Measurements from ENCODE around the gene CNBP. TPM values are rescaled to one million over a fixed set of nuclear protein-coding genes. Genes with fewer than 3 reads are reported as not detected.

Gene CNBP
- total RNA-seq, 1 experiment from 2014 or later = 353 TPM

- H4K20me1 ChIP-seq (ENCODE audit: insufficient read depth) = no peaks in the 10 kb centered on the region
- peak overlapping the region; percentile 51; the same call in 1 of the 2 replicates for H3K4me2 ChIP-seq (ENCODE audit: low read length)
- BruUV-seq (replicated peaks) = no TSS peak
- no peak overlapping the region for H3K9ac ChIP-seq (ENCODE audit: low read length)
- H3K9me2 ChIP-seq (ENCODE audit: insufficient read depth) = no peaks in the 10 kb centered on the region
- peak overlapping the region; percentile 76 for H3K27ac ChIP-seq (ENCODE audit: low read depth, low read length)
- no peaks in the 10 kb centered on the region for H3K27me3 ChIP-seq (ENCODE audit: insufficient read depth, low read length)
- DNase-seq (ENCODE audit: low read depth, low spot score) (no peak), ATAC-seq (no peak)
- H3K9me3 ChIP-seq (ENCODE audit: control insufficient read depth in 1 of 2, insufficient read depth in 1 of 2, low read depth in 1 of 2, low read length in 2 of 2) = no peaks in the 10 kb centered on the region
- intact Hi-C loops (cut with micrococcal nuclease) = no loop called here
- H3K4me1 ChIP-seq (ENCODE audit: control insufficient read depth in 1 of 2, insufficient read depth in 2 of 2, low read length in 2 of 2) = peaks cover 21 to 29% of the 10 kb centered on the region in 2 experiments
- no peak for TF ChIP-seq SP1 (IDR thresholded peaks at IDR 0.05; ENCODE audit: low read depth)
- no peak for TF ChIP-seq ZNF274 (IDR thresholded peaks at IDR 0.05; ENCODE audit: low read depth, low read length)
- no peak for TF ChIP-seq RAD21 (IDR thresholded peaks at IDR 0.05; ENCODE audit: low read depth)
- TF ChIP-seq, protein P1, sequence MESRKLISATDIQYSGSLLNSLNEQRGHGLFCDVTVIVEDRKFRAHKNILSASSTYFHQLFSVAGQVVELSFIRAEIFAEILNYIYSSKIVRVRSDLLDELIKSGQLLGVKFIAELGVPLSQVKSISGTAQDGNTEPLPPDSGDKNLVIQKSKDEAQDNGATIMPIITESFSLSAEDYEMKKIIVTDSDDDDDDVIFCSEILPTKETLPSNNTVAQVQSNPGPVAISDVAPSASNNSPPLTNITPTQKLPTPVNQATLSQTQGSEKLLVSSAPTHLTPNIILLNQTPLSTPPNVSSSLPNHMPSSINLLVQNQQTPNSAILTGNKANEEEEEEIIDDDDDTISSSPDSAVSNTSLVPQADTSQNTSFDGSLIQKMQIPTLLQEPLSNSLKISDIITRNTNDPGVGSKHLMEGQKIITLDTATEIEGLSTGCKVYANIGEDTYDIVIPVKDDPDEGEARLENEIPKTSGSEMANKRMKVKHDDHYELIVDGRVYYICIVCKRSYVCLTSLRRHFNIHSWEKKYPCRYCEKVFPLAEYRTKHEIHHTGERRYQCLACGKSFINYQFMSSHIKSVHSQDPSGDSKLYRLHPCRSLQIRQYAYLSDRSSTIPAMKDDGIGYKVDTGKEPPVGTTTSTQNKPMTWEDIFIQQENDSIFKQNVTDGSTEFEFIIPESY (IDR thresholded peaks at IDR 0.05; ENCODE audit: extremely low read depth, insufficient replicate concordance, low read length) = no peak
- TF ChIP-seq, protein P2, sequence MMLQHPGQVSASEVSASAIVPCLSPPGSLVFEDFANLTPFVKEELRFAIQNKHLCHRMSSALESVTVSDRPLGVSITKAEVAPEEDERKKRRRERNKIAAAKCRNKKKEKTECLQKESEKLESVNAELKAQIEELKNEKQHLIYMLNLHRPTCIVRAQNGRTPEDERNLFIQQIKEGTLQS (IDR thresholded peaks at IDR 0.05) = no peak
- H3K36me3 ChIP-seq (ENCODE audit: control insufficient read depth in 1 of 2, insufficient read depth in 2 of 2, low read length in 2 of 2) = no peaks in the 10 kb centered on the region
- POLR2A ChIA-PET = interaction anchor here (0.6 to 2.6 kb wide), 3 partner anchors 12 to 162 kb away, joined by 3 to 12 read pairs (median 3); no protein-coding TSS in a partner anchor
- RAD21 ChIA-PET (ENCODE audit: low non-redundant PET in 1 of 2, low total read pairs in 2 of 2, uncharacterized antibody in 2 of 2, unreplicated experiment in 2 of 2) = no interaction called here
- H2AFZ ChIP-seq (ENCODE audit: low read depth, low read length, poor library complexity, severe bottlenecking) = no peak overlapping the region
- CTCF ChIA-PET = interaction anchor here (1.0 kb wide), 1 partner anchor 32 kb away, joined by 5 read pairs; no protein-coding TSS in a partner anchor
- no peak overlapping the region for H3K4me3 ChIP-seq (replicated peaks in 1 of 2; ENCODE audit: low read depth in 1 of 2, low read length in 2 of 2)
- H3K79me2 ChIP-seq (ENCODE audit: insufficient read depth, low read length) = no peaks in the 10 kb centered on the region
These were observed 29.5 kb upstream of the CNBP start for GRCh38 chr3:129213238-129213637.

GRCh38 chr3:129211772-129212171 is 28.1 kb upstream of the CNBP start:
- ATAC-seq (peak; percentile 98), DNase-seq (ENCODE audit: low read depth, low spot score) (peak; percentile 98)
- Histone ChIP-seq H2AFZ (ENCODE audit: low read depth, low read length, poor library complexity, severe bottlenecking) (peak overlapping the region; percentile 80), H4K20me1 (ENCODE audit: insufficient read depth) (no peaks in the 10 kb centered on the region), H3K27ac (ENCODE audit: low read depth, low read length) (peak overlapping the region; percentile 76), H3K4me3 (replicated peaks in 1 of 2; ENCODE audit: low read depth in 1 of 2, low read length in 2 of 2) (peak overlapping the region; percentile 15 to 39; a peak in 2 of 4 replicates), H3K27me3 (ENCODE audit: insufficient read depth, low read length) (no peaks in the 10 kb centered on the region), H3K4me1 (ENCODE audit: control insufficient read depth in 1 of 2, insufficient read depth in 2 of 2, low read length in 2 of 2) (peaks cover 21 to 29% of the 10 kb centered on the region in 2 experiments), H3K4me2 (ENCODE audit: low read length) (peak overlapping the region; percentile 51), H3K36me3 (ENCODE audit: control insufficient read depth in 1 of 2, insufficient read depth in 2 of 2, low read length in 2 of 2) (no peaks in the 10 kb centered on the region), H3K9me2 (ENCODE audit: insufficient read depth) (no peaks in the 10 kb centered on the region), H3K9me3 (ENCODE audit: control insufficient read depth in 1 of 2, insufficient read depth in 1 of 2, low read depth in 1 of 2, low read length in 2 of 2) (no peaks in the 10 kb centered on the region), H3K9ac (ENCODE audit: low read length) (peak overlapping the region; percentile 46), H3K79me2 (ENCODE audit: insufficient read depth, low read length) (no peaks in the 10 kb centered on the region)
- ChIA-PET RAD21 (ENCODE audit: low non-redundant PET in 1 of 2, low total read pairs in 2 of 2, uncharacterized antibody in 2 of 2, unreplicated experiment in 2 of 2) (no interaction called here), CTCF (interaction anchor here (1.0 to 1.2 kb wide), 2 partner anchors 13 to 50 kb away, joined by 3 read pairs; no protein-coding TSS in a partner anchor), POLR2A (interaction anchor here (0.8 to 2.6 kb wide), 6 partner anchors 12 to 50 kb away, joined by 3 to 12 read pairs (median 5); partner anchors contain the start of gene CNBP)
- no TSS peak for BruUV-seq (replicated peaks)
- intact Hi-C loops (cut with micrococcal nuclease) = loop anchor here (2.0 kb wide), 1 partner anchor 27 kb away; no protein-coding TSS in a partner anchor
- TF ChIP-seq TCF7L2 (IDR thresholded peaks at IDR 0.05; ENCODE audit: borderline replicate concordance, extremely low read depth, insufficient read depth, insufficient read length) (peak; percentile 9), CEBPB (IDR thresholded peaks at IDR 0.05; ENCODE audit: low read depth) (peak; percentile 70), REST (IDR thresholded peaks at IDR 0.05; ENCODE audit: low read depth) (no peak), JUND (IDR thresholded peaks at IDR 0.05) (peak; percentile 88), CBX3 (IDR thresholded peaks at IDR 0.05; ENCODE audit: low read depth) (peak; percentile 96), SP1 (IDR thresholded peaks at IDR 0.05; ENCODE audit: low read depth) (peak; percentile 94)
- TF ChIP-seq, protein P1 (IDR thresholded peaks at IDR 0.05; ENCODE audit: extremely low read depth, insufficient replicate concordance, low read length) = peak; percentile 14
